ENCODE data around the gene PDGFRB. TPM values are rescaled to one million over a fixed set of nuclear protein-coding genes. Genes with fewer than 3 reads are reported as not detected.

PDGFRB gene
- total and polyA plus RNA-seq, 2 of the 8 experiments (the other 6 are each of a cell fraction or from before 2014, with no cell fraction given): 4.2 to 13.7 TPM

GRCh38 chr5:150077060-150077459, 78.6 kb downstream of the PDGFRB start:
- H4K91ac ChIP-seq (replicated peaks; ENCODE audit: insufficient read length, low read length): no peak overlapping the region
- H3K4me3 ChIP-seq (ENCODE audit: extremely low read depth in 1 of 4, insufficient read depth in 2 of 4, low read depth in 3 of 4, low read length in 4 of 4): no peak overlapping the region
- H2AK5ac ChIP-seq (ENCODE audit: low read depth, low read length): no peak overlapping the region
- no peak overlapping the region for H4K5ac ChIP-seq (ENCODE audit: insufficient read length, low read depth, low read length)
- H3K23me2 ChIP-seq (ENCODE audit: low read depth, low read length): no peaks in the 10 kb centered on the region
- no peaks in the 10 kb centered on the region for H3K79me1 ChIP-seq (ENCODE audit: low read depth, low read length)
- H3K23ac ChIP-seq (ENCODE audit: insufficient read length): no peak overlapping the region
- no peak overlapping the region for H2BK20ac ChIP-seq (ENCODE audit: low read length)
- no peak overlapping the region for H3K56ac ChIP-seq (replicated peaks; ENCODE audit: insufficient read length, low read depth, low read length)
- H3K27ac ChIP-seq (ENCODE audit: low read depth, low read length): no peak overlapping the region
- no peaks in the 10 kb centered on the region for H3K79me2 ChIP-seq (ENCODE audit: control insufficient read depth in 1 of 2, insufficient read depth in 2 of 2, low read length in 2 of 2)
- no peak overlapping the region for H3K4me2 ChIP-seq (ENCODE audit: insufficient read depth in 1 of 2, low read depth in 2 of 2, low read length in 2 of 2)
- no peak overlapping the region for H2BK5ac ChIP-seq (ENCODE audit: low read depth, low read length)
- peaks cover 0 to 4% (median 1%) of the 10 kb centered on the region in 4 experiments; a peak in 4 of 7 replicates for H3K4me1 ChIP-seq (replicated peaks in 1 of 4; ENCODE audit: control insufficient read depth in 3 of 4, insufficient read depth in 4 of 4, low read length in 3 of 4)
- H3K18ac ChIP-seq (ENCODE audit: extremely low read depth, low read length): no peak overlapping the region
- H3K36me3 ChIP-seq (ENCODE audit: control insufficient read depth in 2 of 4, insufficient read depth in 4 of 4, low read length in 3 of 4): no peaks in the 10 kb centered on the region
- no peaks in the 10 kb centered on the region for H3K9me3 ChIP-seq (ENCODE audit: insufficient read depth in 2 of 2, low read depth in 1 of 2, low read length in 1 of 2)
- ChIA-PET CTCF (ENCODE audit: partially characterized antibody) (interaction anchor here (1.1 to 4.8 kb wide), 8 partner anchors 10 to 99 kb away, joined by 4 to 20 read pairs (median 8); no protein-coding TSS in a partner anchor), POLR2A (ENCODE audit: partially characterized antibody) (interaction anchor here (2.0 kb wide), 1 partner anchor 10 kb away, joined by 6 read pairs; the partner anchor contains the start of gene CSF1R)
- H2BK15ac ChIP-seq (ENCODE audit: low read length): no peak overlapping the region
- H2BK12ac ChIP-seq (ENCODE audit: low read depth, low read length): no peak overlapping the region
- no peak overlapping the region for H3K9ac ChIP-seq (replicated peaks in 1 of 4; ENCODE audit: extremely low read depth in 1 of 4, low read depth in 3 of 4, low read length in 3 of 4)
- DNase-seq (ENCODE audit: low read depth in 1 of 2, low spot score in 2 of 2) (peak in 1 of 2 experiments; percentile 20), FAIRE-seq (no peak)
- no peak overlapping the region for H2BK120ac ChIP-seq (replicated peaks; ENCODE audit: low read depth, low read length)
- no peak overlapping the region for H3K14ac ChIP-seq (ENCODE audit: insufficient read length)
- WGBS, 2 experiments (ENCODE audit: extremely low coverage in 1 of 2, insufficient coverage in 1 of 2, insufficient read length in 1 of 2, insufficient replicate concordance in 2 of 2, low coverage in 1 of 2, low lambda C conversion rate in 2 of 2, missing lambda C conversion rate in 1 of 2): 88% methylated on average over 8 of the region's 8 CpGs; no CpG with 5 or more reads in 1 of the 2 experiments
- H3K4ac ChIP-seq (replicated peaks; ENCODE audit: insufficient read length, low read depth, low read length): no peak overlapping the region
- no peak overlapping the region for H4K8ac ChIP-seq (ENCODE audit: extremely low read depth, insufficient read depth, low read length)
- no peaks in the 10 kb centered on the region for H4K20me1 ChIP-seq (replicated peaks in 1 of 2; ENCODE audit: control insufficient read depth in 1 of 2, insufficient read depth in 2 of 2, low read length in 2 of 2)
- H3K27me3 ChIP-seq (replicated peaks in 1 of 4; ENCODE audit: control insufficient read depth in 3 of 4, extremely low read depth in 1 of 4, insufficient read depth in 3 of 4, low read length in 3 of 4): no peaks in the 10 kb centered on the region
- no peak overlapping the region for H2AFZ ChIP-seq (ENCODE audit: low read length)
- TF ChIP-seq E2F6 (IDR thresholded peaks at IDR 0.05) (no peak), EP300 (IDR thresholded peaks at IDR 0.05; ENCODE audit: borderline replicate concordance in 1 of 2, low read depth in 2 of 2, low read length in 2 of 2) (no peak), SUZ12 (IDR thresholded peaks at IDR 0.05; ENCODE audit: low read length) (no peak), HDAC2 (IDR thresholded peaks at IDR 0.05; ENCODE audit: borderline replicate concordance in 1 of 2, low read depth in 2 of 2, low read length in 2 of 2) (no peak), RBBP5 (IDR thresholded peaks at IDR 0.05; ENCODE audit: borderline replicate concordance, low read depth, low read length) (no peak), SRF (IDR thresholded peaks at IDR 0.05; ENCODE audit: low read depth, low read length) (no peak), SAP30 (IDR thresholded peaks at IDR 0.05; ENCODE audit: insufficient read depth, insufficient replicate concordance, low read length) (no peak), TEAD4 (IDR thresholded peaks at IDR 0.05; ENCODE audit: low read depth, low read length) (no peak), TCF12 (IDR thresholded peaks at IDR 0.05; ENCODE audit: low read depth, low read length) (no peak), RNF2 (IDR thresholded peaks at IDR 0.05; ENCODE audit: borderline replicate concordance, low read depth, low read length, missing control alignments, poor library complexity, severe bottlenecking) (no peak)
- TF ChIP-seq, protein P1, sequence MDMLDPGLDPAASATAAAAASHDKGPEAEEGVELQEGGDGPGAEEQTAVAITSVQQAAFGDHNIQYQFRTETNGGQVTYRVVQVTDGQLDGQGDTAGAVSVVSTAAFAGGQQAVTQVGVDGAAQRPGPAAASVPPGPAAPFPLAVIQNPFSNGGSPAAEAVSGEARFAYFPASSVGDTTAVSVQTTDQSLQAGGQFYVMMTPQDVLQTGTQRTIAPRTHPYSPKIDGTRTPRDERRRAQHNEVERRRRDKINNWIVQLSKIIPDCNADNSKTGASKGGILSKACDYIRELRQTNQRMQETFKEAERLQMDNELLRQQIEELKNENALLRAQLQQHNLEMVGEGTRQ (IDR thresholded peaks at IDR 0.05; ENCODE audit: low read length): no peak

All from H1 (cell line).